Stimulated activated CD4-positive, alpha-beta T cell treated with anti-CD3 and anti-CD28 coated beads, Interleukin-1b, Interleukin-23, amount 100 ng/mL, for 1 hour (primary cell): Measurements from ENCODE around the gene KCNQ1.

Experiments used
- DNase-seq, 2 donors: peaks; one replicate each; pipeline ENCODE4 v3.0.0-alpha.2; 2020; ENCODE audit warnings: low read depth in 2 of 2

The KCNQ1 gene

GRCh38 chr11:2425506-2425905 lies 19.3 kb upstream of the KCNQ1 start:
- DNase-seq, result no peak

- no peak for DNase-seq
Measured at GRCh38 chr11:2426221-2426620, 18.6 kb upstream of the KCNQ1 start.

GRCh38 chr11:2426826-2427521 lies 17.8 kb upstream of the KCNQ1 start:
- no peak for DNase-seq

GRCh38 chr11:2427721-2428321 lies 17.0 kb upstream of the KCNQ1 start:
- DNase-seq, result no peak

- peak; percentile 81 to 84 for DNase-seq
Measured at GRCh38 chr11:2428322-2428795, 16.4 kb upstream of the KCNQ1 start.

- no peak for DNase-seq
Measured at GRCh38 chr11:2431395-2431794, 13.4 kb upstream of the KCNQ1 start.

GRCh38 chr11:2432171-2432621 lies 12.6 kb upstream of the KCNQ1 start:
- DNase-seq, result no peak

- DNase-seq, result no peak
Measured at GRCh38 chr11:2432628-2433071, 12.2 kb upstream of the KCNQ1 start.

- DNase-seq, result no peak
Measured at GRCh38 chr11:2433106-2433925, 11.5 kb upstream of the KCNQ1 start.

GRCh38 chr11:2434008-2434407 lies 10.8 kb upstream of the KCNQ1 start:
- DNase-seq, result no peak

- no peak for DNase-seq
Measured at GRCh38 chr11:2434506-2435255, 10.1 kb upstream of the KCNQ1 start.

GRCh38 chr11:2435288-2436012 lies 9.4 kb upstream of the KCNQ1 start:
- DNase-seq, result no peak

GRCh38 chr11:2436013-2436520 lies 8.7 kb upstream of the KCNQ1 start:
- DNase-seq, result no peak

- DNase-seq, result no peak
Measured at GRCh38 chr11:2436521-2437031, 8.2 kb upstream of the KCNQ1 start.

GRCh38 chr11:2437516-2437915 lies 7.3 kb upstream of the KCNQ1 start:
- DNase-seq, result no peak

GRCh38 chr11:2439820-2440219 lies 5.0 kb upstream of the KCNQ1 start:
- DNase-seq, result no peak

GRCh38 chr11:2440646-2441045 lies 4.2 kb upstream of the KCNQ1 start:
- DNase-seq, result no peak

GRCh38 chr11:2441171-2441570 lies 3.6 kb upstream of the KCNQ1 start:
- no peak for DNase-seq

- DNase-seq, result no peak
Measured at GRCh38 chr11:2442589-2442988, 2.2 kb upstream of the KCNQ1 start.

GRCh38 chr11:2443406-2443805 lies 1.4 kb upstream of the KCNQ1 start:
- DNase-seq, result no peak
